ENCODE results near the gene SWI5.

SWI5 gene

GRCh38 chr9:128252317-128253139 is 23.5 kb upstream of the SWI5 start:
- TF ChIP-seq POLR2AphosphoS5 (IDR thresholded peaks at IDR 0.05; ENCODE audit: low read depth, low read length) = no peak
- TF ChIP-seq TAF1 (IDR thresholded peaks at IDR 0.05; ENCODE audit: borderline replicate concordance, insufficient read depth, low read length) = no peak
- no peak for TF ChIP-seq REST (IDR thresholded peaks at IDR 0.05; ENCODE audit: insufficient read depth in 1 of 2, low read depth in 2 of 2, low read length in 2 of 2)
- TF ChIP-seq FOXP2 (optimal IDR thresholded peaks at IDR 0.05; ENCODE audit: borderline replicate concordance, extremely low read depth, extremely low read length, insufficient read depth) = no peak
- no peak for TF ChIP-seq SIN3A (IDR thresholded peaks at IDR 0.05; ENCODE audit: borderline replicate concordance, insufficient read depth, low read length)

GRCh38 chr9:128253140-128253990 is 22.7 kb upstream of the SWI5 start:
- TF ChIP-seq POLR2AphosphoS5 (IDR thresholded peaks at IDR 0.05; ENCODE audit: low read depth, low read length) = no peak
- TF ChIP-seq FOXP2 (optimal IDR thresholded peaks at IDR 0.05; ENCODE audit: borderline replicate concordance, extremely low read depth, extremely low read length, insufficient read depth) = no peak
- no peak for TF ChIP-seq TAF1 (IDR thresholded peaks at IDR 0.05; ENCODE audit: borderline replicate concordance, insufficient read depth, low read length)

- TF ChIP-seq SIN3A (IDR thresholded peaks at IDR 0.05; ENCODE audit: borderline replicate concordance, insufficient read depth, low read length) (no peak), POLR2AphosphoS5 (IDR thresholded peaks at IDR 0.05; ENCODE audit: low read depth, low read length) (no peak), REST (IDR thresholded peaks at IDR 0.05; ENCODE audit: insufficient read depth in 1 of 2, low read depth in 2 of 2, low read length in 2 of 2) (no peak), FOXP2 (optimal IDR thresholded peaks at IDR 0.05; ENCODE audit: borderline replicate concordance, extremely low read depth, extremely low read length, insufficient read depth) (no peak), TAF1 (IDR thresholded peaks at IDR 0.05; ENCODE audit: borderline replicate concordance, insufficient read depth, low read length) (no peak)
Measured at GRCh38 chr9:128253991-128254346, 22.1 kb upstream of the SWI5 start.

- TF ChIP-seq POLR2AphosphoS5 (IDR thresholded peaks at IDR 0.05; ENCODE audit: low read depth, low read length) (no peak), FOXP2 (optimal IDR thresholded peaks at IDR 0.05; ENCODE audit: borderline replicate concordance, extremely low read depth, extremely low read length, insufficient read depth) (no peak), TAF1 (IDR thresholded peaks at IDR 0.05; ENCODE audit: borderline replicate concordance, insufficient read depth, low read length) (no peak), REST (IDR thresholded peaks at IDR 0.05; ENCODE audit: insufficient read depth in 1 of 2, low read depth in 2 of 2, low read length in 2 of 2) (no peak), SIN3A (IDR thresholded peaks at IDR 0.05; ENCODE audit: borderline replicate concordance, insufficient read depth, low read length) (no peak)
Measured at GRCh38 chr9:128254362-128254761, 21.7 kb upstream of the SWI5 start.

GRCh38 chr9:128254855-128255759 is 21.0 kb upstream of the SWI5 start:
- TF ChIP-seq REST (IDR thresholded peaks at IDR 0.05; ENCODE audit: insufficient read depth in 1 of 2, low read depth in 2 of 2, low read length in 2 of 2) = no peak
- no peak for TF ChIP-seq SIN3A (IDR thresholded peaks at IDR 0.05; ENCODE audit: borderline replicate concordance, insufficient read depth, low read length)
- TF ChIP-seq POLR2AphosphoS5 (IDR thresholded peaks at IDR 0.05; ENCODE audit: low read depth, low read length) = no peak
- TF ChIP-seq FOXP2 (optimal IDR thresholded peaks at IDR 0.05; ENCODE audit: borderline replicate concordance, extremely low read depth, extremely low read length, insufficient read depth) = no peak
- TF ChIP-seq TAF1 (IDR thresholded peaks at IDR 0.05; ENCODE audit: borderline replicate concordance, insufficient read depth, low read length) = no peak

Measured in PFSK-1 (cell line).